HG02623 (cell line): ENCODE measurements around the gene TMEM45A.
A peak's percentile ranks its signal among the peaks of the same experiment; 100 is the strongest.
"Not testable (repeated sequence)": the region's sequence is repeated elsewhere in the genome, so short reads cannot be mapped to it uniquely, and the experiment has no call there.

Experiments used
- ATAC-seq: cut with Tn5 transposase; IDR thresholded peaks from one replicate; pipeline ENCODE4 v1.9.1; 2021; ENCODE audit warnings: moderate library complexity; ENCODE audit not compliant: unreplicated experiment

Gene TMEM45A

DNA sequence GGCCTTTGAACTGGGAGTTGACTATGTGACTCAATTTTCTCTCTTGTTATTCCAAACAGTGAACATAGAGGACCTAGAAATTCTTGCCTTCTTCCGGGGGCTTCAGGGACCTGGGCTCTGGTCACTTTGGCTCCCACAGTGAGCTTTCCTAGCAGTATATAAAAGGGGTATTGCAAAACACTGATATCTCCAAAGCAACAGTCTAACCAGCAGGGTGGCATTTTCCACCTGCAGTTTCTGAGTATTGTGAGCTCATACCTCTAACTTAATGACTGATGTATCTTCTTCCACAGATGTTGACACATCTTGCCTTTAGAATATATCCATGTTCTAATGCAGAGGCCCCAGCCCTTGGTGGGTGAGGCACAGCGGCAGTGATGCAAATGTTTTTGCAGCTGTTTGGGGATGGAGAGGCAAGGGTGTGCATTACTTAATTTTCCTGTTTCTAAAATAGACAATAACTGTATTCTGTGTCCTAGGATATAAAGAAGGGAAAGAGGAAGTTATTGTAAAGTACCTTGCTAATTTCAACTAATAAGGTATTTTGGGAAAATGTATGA is 71.3 kb downstream of the TMEM45A start:
- ATAC-seq = no peak

DNA sequence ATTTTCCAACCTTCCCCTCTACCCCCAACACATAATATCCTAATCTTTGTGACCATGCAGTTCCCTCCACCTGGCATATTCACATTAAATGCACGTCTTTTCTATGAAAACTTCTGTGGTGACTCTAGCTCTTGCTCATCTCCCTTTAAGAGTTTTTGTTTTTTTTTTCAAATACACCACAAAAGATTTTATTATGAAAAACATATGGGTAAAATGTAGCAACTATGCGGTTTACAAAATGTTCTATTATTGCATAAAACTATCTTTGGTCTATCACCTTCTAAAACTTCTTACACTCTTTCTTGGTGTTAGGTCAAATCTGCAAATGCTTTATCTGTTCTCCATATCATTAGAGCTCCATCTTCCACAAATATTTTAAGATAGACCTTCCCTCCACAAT is 78.4 kb downstream of the TMEM45A start:
- no peak for ATAC-seq

DNA sequence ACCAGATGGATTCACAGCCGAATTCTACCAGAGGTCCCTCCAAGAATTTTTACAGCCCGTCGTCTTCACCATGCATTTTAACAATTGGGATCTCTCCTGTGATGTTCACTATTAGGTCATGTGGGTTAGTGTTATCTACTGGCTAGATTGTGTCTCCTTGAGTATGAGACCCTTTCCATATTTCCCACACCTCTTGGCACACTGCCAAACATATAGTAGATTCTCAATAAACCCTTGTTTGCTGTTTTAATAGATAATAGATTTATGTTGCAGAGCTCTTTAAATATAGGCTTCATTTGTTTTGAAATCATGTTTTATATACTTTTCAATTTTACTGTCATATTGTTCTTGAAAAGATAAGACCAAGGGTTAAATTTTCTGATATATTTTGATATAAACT is 82.1 kb downstream of the TMEM45A start:
- ATAC-seq = no peak

- no peak for ATAC-seq
These were observed 83.3 kb downstream of the TMEM45A start for GRCh38 chr3:100575704-100576103.

GRCh38 chr3:100577382-100578008 is 85.1 kb downstream of the TMEM45A start:
- no peak for ATAC-seq

DNA sequence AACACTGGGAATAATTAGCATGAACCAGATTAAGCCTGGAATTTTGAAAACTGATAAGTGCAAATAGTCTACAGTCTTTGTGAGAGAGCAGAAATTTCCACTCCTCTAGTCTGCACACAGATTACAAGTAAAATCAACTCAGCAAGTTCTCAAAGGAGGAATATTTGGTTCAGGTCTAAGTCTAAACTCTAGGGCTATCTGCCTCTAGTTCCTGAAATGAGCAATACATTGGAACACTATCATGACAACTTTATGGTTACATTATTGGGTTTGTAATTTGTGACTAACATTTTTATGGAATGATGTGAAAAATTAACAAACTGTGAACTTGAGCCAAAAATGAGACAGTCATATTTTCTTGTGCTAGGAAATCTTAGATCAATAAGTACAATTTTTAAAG is 86.2 kb downstream of the TMEM45A start:
- no peak for ATAC-seq

DNA sequence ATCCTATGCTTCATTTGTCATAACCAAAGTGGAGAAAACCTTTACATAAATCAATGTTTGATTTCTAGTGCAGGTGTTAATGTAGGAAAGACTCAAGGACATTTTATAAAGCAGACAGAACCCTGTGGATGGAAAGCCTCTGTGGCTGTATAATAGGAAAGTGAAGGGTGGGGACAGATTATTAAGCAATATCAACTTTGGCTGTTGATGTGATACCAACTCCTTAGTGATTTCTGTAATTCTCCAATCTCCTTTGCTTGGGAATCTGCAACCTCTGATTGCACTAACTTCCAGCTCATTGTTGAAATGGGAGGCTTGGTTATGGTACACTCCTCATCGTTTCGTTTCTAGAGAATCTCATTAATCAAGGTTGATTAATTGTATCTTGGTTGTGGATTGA is 87.7 kb downstream of the TMEM45A start:
- no peak for ATAC-seq

DNA sequence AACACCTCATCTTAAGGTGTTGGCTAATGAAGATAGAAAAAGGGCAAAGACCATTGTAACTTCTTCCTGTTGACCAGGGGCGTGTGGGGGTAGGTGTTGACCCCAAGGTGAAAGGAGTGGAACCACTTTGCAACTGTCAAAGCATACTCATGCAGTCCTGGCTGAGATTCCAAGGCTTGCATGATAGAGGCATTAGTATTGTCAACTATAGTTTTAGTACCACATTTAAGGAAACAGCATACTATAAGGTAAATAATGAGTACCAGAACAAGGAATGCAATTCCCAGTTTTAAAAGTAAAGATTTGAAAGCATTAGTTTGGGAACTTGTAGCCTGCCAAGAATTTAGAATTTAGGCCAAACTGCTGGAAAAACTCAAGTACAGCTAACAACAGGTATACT is 89.2 kb downstream of the TMEM45A start:
- ATAC-seq = no peak

DNA sequence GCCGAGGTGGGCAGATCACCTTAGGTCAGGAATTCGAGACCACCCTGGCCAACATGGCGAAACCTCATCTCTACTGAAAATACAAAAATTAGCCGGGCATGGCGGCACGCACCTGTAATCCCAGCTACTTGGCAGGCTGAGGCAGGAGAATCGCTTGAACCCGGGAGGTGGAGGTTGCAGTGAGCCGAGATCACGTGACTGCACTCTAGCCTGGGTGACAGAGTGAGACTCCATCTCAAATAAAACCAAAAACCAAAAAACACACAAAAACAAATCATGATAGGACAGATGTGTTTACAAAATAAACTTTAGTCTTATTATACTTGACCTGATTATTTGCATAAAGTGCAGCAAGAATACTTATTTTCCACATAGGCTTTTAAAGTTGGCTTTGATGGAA is 89.7 kb downstream of the TMEM45A start:
- ATAC-seq = not testable (repeated sequence)

DNA sequence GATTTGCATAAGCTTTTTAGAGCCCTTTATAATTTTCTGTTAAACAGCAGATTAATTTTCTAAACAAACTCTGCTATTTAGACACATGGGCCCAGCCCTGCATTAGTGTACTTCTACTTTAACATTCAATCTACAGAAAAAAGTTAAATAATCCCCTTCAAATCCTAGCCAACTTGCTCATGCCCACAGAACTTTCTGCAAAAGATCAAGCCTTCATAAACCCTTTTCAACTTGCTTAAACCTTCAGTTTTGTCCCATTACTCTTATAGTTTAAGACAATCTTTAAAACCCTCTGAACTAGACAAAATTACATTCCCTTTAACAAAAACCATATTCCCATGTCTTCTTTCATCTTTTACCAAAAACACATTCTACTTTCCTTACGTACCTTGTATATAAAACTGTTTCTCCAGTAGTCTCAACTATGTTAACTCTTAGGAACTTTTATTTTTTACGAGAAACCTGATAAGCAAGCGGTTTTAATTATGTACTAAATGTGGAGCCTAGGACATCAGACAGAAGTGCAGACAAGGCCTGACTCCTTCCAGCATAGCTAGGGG is 91.8 kb downstream of the TMEM45A start:
- no peak for ATAC-seq

GRCh38 chr3:100586832-100587231 is 94.4 kb downstream of the TMEM45A start:
- ATAC-seq = no peak

- ATAC-seq = no peak
These were observed 95.8 kb downstream of the TMEM45A start for GRCh38 chr3:100588251-100588650.

DNA sequence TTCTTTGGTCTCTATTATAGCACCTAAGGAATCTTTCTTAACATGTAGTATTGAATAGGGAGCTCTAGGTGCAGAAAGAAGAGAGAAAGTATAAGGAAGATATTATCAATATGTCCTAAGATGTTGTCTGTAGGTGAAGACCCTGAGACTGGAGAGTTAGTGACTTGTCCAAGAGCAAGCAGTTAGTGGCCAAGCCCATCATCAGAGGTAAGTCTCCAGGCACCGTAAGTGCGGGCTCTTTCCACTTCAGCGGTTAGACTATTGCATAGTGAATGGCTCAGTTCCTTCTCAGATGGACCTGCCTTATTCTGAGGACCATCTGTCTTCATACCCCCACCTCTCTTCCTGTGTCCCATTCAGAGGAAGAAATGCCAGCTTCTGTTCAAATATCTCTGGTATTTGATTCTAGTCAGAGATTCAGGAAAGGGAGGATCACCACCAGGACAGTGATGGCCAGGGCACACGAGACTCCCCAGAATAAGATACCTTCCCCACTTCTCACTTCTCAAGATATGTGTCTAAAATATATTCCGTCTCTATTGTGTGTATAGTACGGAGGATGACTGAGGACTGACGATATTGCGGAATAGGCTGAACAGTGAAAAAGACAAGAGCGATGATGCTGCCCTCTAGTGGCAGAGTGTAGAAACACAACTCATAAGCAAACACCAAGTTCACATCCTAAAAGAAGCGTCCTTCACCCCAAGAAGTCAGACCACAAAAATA is 97.9 kb downstream of the TMEM45A start:
- peak; percentile 82 for ATAC-seq

GRCh38 chr3:100590840-100591147 is 98.4 kb downstream of the TMEM45A start:
- no peak for ATAC-seq

GRCh38 chr3:100591411-100591810 is 99.0 kb downstream of the TMEM45A start:
- no peak for ATAC-seq

DNA sequence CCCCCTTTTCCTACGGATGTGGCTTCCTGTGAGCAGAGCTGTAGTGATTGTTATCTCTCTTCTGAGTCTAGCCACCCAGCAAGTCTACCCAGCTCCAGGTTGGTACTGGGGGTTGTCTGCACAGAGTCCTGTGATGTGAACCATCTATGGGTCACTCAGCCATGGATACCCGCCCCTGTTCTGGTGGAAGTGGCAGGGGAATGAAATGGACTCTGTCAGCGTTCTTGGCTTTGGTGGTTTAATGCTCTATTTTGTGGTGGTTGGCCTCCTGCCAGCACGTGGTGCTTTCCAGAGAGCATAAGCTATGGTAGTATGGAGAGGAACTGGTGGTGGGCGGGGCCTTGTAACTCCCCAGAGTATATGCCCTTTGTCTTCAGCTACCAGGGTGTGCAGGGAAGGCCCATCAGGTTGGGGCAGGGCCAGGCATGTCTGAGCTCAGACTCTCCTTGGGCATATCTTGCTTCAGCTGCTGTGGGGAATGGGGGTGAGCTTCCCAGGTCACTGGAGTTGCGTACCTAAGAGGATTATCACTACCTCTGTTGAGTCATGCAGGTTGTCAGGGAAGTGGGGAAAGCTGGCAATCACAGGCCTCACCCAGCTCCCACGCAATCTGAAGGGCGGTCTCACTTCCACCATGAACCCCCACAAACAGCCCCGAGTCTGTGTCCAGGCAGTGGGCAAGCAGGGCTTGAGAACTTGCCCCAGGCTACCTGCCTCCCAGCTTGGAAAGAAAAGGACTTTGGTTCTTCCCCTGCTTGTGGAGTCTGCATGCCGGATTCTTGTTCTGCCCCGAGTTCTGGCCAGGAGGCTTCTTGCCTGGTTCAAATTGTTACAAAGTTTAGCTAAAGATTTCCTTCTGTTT is 108.0 kb downstream of the TMEM45A start:
- ATAC-seq = no peak

DNA sequence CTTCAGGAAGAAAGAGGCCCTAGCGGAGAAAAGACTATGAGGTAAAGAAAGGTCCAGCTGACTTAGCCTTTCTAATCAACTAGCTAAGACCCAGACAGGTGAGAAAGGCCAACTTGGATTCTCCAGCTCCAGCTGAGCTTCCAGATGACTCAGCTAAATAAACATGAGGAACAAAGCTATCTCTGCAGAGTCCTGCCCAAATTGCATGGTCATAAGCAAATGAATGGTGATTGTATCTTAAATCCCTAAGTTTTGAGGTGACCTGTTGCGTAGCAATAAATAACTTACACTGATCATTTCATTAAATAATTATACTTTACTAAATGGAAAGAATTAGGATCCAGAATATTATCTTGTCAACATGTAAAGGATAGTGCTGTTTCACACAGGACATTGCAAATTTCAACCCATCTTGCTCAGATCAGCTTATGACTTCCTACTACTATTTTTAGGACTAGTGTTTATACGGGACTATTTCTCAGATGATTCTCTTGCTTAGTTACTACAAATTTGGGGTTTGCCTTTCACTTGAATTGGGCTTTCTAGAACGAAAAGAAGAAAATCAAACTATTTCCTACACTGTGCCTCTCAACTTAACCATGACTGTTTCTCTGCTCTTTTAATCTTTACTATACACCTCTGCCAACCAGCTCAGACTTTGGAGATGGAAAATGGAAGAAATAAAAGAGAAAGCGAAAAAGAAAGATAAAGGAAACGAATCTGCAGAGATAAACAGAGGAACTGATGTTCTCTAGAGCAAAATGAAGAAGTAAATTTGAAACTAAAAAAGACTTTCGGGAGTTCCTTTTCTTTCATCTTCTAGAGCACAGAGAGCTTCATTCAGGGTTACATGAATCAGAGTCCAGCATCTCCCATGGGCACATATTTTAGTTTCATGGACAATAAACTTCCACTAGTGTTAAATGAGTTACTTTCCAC is 110.4 kb downstream of the TMEM45A start:
- ATAC-seq = peak; percentile 39

- peak; percentile 31 for ATAC-seq
These were observed 111.0 kb downstream of the TMEM45A start for GRCh38 chr3:100603469-100603868.

DNA sequence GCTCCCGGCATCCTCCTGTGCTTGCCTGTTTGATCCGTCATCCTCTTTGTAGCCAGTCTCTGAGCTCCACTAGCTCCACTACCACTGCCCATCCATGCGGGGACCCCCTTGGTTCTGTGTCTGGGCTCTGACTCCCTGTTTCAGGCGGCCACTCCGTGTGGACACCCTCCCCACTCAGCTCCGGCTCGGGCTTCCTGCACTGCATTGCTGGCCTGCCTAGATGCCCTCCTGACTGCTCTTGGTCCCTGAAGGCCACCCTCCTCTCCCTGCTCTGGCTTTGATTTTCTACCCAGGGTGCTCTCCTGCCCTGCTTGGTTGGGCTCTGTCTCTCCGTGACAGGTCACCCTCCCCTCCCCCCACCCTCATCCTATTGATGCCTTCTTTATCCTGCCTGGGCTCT is 112.9 kb downstream of the TMEM45A start:
- no peak for ATAC-seq

DNA sequence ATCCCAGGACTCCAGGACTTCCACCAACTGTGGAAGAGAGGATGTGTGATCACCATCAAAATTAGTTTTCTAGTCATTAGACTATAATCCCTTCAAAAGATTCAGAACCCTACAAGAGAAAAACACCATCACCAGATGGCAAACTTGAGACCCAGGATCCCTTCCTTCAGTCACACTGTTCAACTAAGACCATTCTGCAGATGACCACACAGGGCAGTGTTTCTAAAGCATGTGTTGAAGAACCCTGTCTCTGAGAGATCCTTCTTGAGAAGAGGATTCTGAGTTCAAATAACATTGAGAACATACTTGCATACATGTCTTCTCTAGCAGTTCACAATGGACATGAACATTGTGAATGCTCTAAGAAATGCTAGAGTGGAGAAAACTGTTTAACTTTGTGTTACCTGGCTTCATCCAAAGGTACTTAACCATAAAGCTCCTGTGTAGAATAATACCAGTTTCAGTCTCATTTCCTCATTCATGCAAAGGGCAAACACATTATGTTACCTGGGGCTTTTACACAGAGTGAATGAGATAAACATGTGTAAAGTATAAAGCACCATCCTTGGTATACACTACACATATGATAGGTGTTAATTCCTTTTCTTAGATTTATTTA is 114.6 kb downstream of the TMEM45A start:
- ATAC-seq = peak; percentile 77
